GM18520 (cell line): ENCODE data around the gene LYPLA2.
A peak's percentile ranks its signal among the peaks of the same experiment; 100 is the strongest.
"Not testable (repeated sequence)": the region's sequence is repeated elsewhere in the genome, so short reads cannot be mapped to it uniquely, and the experiment has no call there.

ENCODE experiments used
- ATAC-seq: cut with Tn5 transposase; IDR thresholded peaks from one replicate; pipeline ENCODE4 v1.9.1; 2021; ENCODE audit not compliant: unreplicated experiment

Gene LYPLA2

GRCh38 chr1:23799570-23800399 lies 8.8 kb downstream of the LYPLA2 start:
- no peak for ATAC-seq

- ATAC-seq = peak; percentile 68
Observed at GRCh38 chr1:23800400-23801337, 9.7 kb downstream of the LYPLA2 start, which contains the start of gene GALE. TSS of gene GALE (minus strand) at chr1:23800754. CDS start at chr1:23799007, 1,747 bp downstream.

- ATAC-seq = no peak
Observed at GRCh38 chr1:23801338-23801748, 10.4 kb downstream of the LYPLA2 start.

- no peak for ATAC-seq
Observed at GRCh38 chr1:23801876-23802275, 10.9 kb downstream of the LYPLA2 start.

- ATAC-seq = not testable (repeated sequence)
Observed at GRCh38 chr1:23802809-23803342, 11.9 kb downstream of the LYPLA2 start.

- ATAC-seq = no peak
Observed at GRCh38 chr1:23803674-23804073, 12.7 kb downstream of the LYPLA2 start.

GRCh38 chr1:23804183-23804835 lies 13.4 kb downstream of the LYPLA2 start:
- no peak for ATAC-seq

GRCh38 chr1:23805025-23805424 lies 14.1 kb downstream of the LYPLA2 start:
- ATAC-seq = no peak

- ATAC-seq = no peak
Observed at GRCh38 chr1:23806280-23806679, 15.3 kb downstream of the LYPLA2 start.

- no peak for ATAC-seq
Observed at GRCh38 chr1:23807453-23807852, 16.5 kb downstream of the LYPLA2 start.

GRCh38 chr1:23809751-23810171 lies 18.8 kb downstream of the LYPLA2 start:
- no peak for ATAC-seq

- ATAC-seq = no peak
Observed at GRCh38 chr1:23810818-23811540, 20.0 kb downstream of the LYPLA2 start.

GRCh38 chr1:23814016-23814415 lies 23.1 kb downstream of the LYPLA2 start:
- no peak for ATAC-seq

GRCh38 chr1:23816361-23816760 lies 25.4 kb downstream of the LYPLA2 start:
- ATAC-seq = no peak

GRCh38 chr1:23816906-23817305 lies 26.0 kb downstream of the LYPLA2 start:
- no peak for ATAC-seq

- ATAC-seq = no peak
Observed at GRCh38 chr1:23817633-23818032, 26.7 kb downstream of the LYPLA2 start.

- no peak for ATAC-seq
Observed at GRCh38 chr1:23823767-23824166, 32.8 kb downstream of the LYPLA2 start.

GRCh38 chr1:23824711-23825075 lies 33.7 kb downstream of the LYPLA2 start:
- ATAC-seq = no peak

GRCh38 chr1:23825076-23825761 lies 34.3 kb downstream of the LYPLA2 start, which contains the start of gene HMGCL:
TSS of gene HMGCL (minus strand) at chr1:23825429. CDS start at chr1:23825415, 14 bp downstream.
- ATAC-seq = peak; percentile 73
